GM21367 (cell line): ENCODE measurements around the gene MFAP3.
"Not testable (repeated sequence)": the region's sequence is repeated elsewhere in the genome, so short reads cannot be mapped to it uniquely, and the experiment has no call there.

ENCODE experiments used
- ATAC-seq: cut with Tn5 transposase; IDR thresholded peaks from one replicate; pipeline ENCODE4 v1.9.1; 2021; ENCODE audit not compliant: unreplicated experiment

The MFAP3 gene

GRCh38 chr5:154049636-154050035 is 10.9 kb downstream of the MFAP3 start:
- ATAC-seq: no peak

- ATAC-seq: no peak
Measured at GRCh38 chr5:154053468-154053867, 14.7 kb downstream of the MFAP3 start.

- ATAC-seq: no peak
Measured at GRCh38 chr5:154055201-154055600, 16.4 kb downstream of the MFAP3 start.

GRCh38 chr5:154058055-154059038 is 19.6 kb downstream of the MFAP3 start:
- ATAC-seq: peak; percentile 59

GRCh38 chr5:154059039-154059430 is 20.3 kb downstream of the MFAP3 start:
- ATAC-seq: peak; percentile 62

- ATAC-seq: no peak
Measured at GRCh38 chr5:154059583-154059982, 20.8 kb downstream of the MFAP3 start.

GRCh38 chr5:154060606-154061005 is 21.8 kb downstream of the MFAP3 start:
- no peak for ATAC-seq

GRCh38 chr5:154063372-154063771 is 24.6 kb downstream of the MFAP3 start:
- no peak for ATAC-seq

- no peak for ATAC-seq
Measured at GRCh38 chr5:154065971-154066370, 27.2 kb downstream of the MFAP3 start.

- not testable (repeated sequence) for ATAC-seq
Measured at GRCh38 chr5:154069854-154070253, 31.1 kb downstream of the MFAP3 start.

GRCh38 chr5:154071799-154072413 is 33.1 kb downstream of the MFAP3 start:
- ATAC-seq: no peak

- ATAC-seq: peak; percentile 99
Measured at GRCh38 chr5:154072414-154073171, 33.8 kb downstream of the MFAP3 start.

- no peak for ATAC-seq
Measured at GRCh38 chr5:154076240-154076922, 37.6 kb downstream of the MFAP3 start.

- ATAC-seq: no peak
Measured at GRCh38 chr5:154077696-154078095, 38.9 kb downstream of the MFAP3 start.

- ATAC-seq: no peak
Measured at GRCh38 chr5:154078272-154078671, 39.5 kb downstream of the MFAP3 start.

- ATAC-seq: no peak
Measured at GRCh38 chr5:154081246-154081645, 42.5 kb downstream of the MFAP3 start.

- ATAC-seq: no peak
Measured at GRCh38 chr5:154084062-154084639, 45.4 kb downstream of the MFAP3 start.

GRCh38 chr5:154086146-154086545 is 47.4 kb downstream of the MFAP3 start:
- no peak for ATAC-seq

- ATAC-seq: no peak
Measured at GRCh38 chr5:154086641-154087040, 47.9 kb downstream of the MFAP3 start.

GRCh38 chr5:154087260-154087659 is 48.5 kb downstream of the MFAP3 start:
- no peak for ATAC-seq

- no peak for ATAC-seq
Measured at GRCh38 chr5:154088801-154089200, 50.0 kb downstream of the MFAP3 start.
